HG02981 (cell line): ENCODE measurements around the gene WLS.

ENCODE experiments used
- ATAC-seq: cut with Tn5 transposase; IDR thresholded peaks from one replicate; pipeline ENCODE4 v1.9.1; 2021; ENCODE audit warnings: mild to moderate bottlenecking, moderate library complexity; ENCODE audit not compliant: unreplicated experiment

The WLS gene

GRCh38 chr1:68103011-68103545 is 129.2 kb downstream of the WLS start:
- no peak for ATAC-seq

- no peak for ATAC-seq
These were observed 130.5 kb downstream of the WLS start for GRCh38 chr1:68101829-68102228.

GRCh38 chr1:68100571-68100970 is 131.8 kb downstream of the WLS start:
- no peak for ATAC-seq

- ATAC-seq = no peak
These were observed 138.6 kb downstream of the WLS start for GRCh38 chr1:68093737-68094136.

- ATAC-seq = no peak
These were observed 145.1 kb downstream of the WLS start for GRCh38 chr1:68087184-68087583.

- no peak for ATAC-seq
These were observed 146.6 kb downstream of the WLS start for GRCh38 chr1:68085752-68086151.

- no peak for ATAC-seq
These were observed 148.6 kb downstream of the WLS start for GRCh38 chr1:68083686-68084085.

GRCh38 chr1:68081775-68082283 is 150.5 kb downstream of the WLS start:
- no peak for ATAC-seq

GRCh38 chr1:68078647-68079046 is 153.7 kb downstream of the WLS start:
- no peak for ATAC-seq
